GM23338 (cell line): ENCODE data around the gene ZNF644. TPM values are rescaled to one million over a fixed set of nuclear protein-coding genes. Genes with fewer than 3 reads are reported as not detected.

Experiments
- ATAC-seq: fragments of 200-7000 bp; cut with Tn5 transposase; 3 replicates; pipeline ENCODE4 v1.9.1; 2020
- DNase-seq: peaks from one replicate; pipeline ENCODE4 v3.0.0-alpha.2; 2015; ENCODE audit warnings: low spot score
- H2AFZ ChIP-seq: fragments of 200-600 bp; sonication (generic); 2 replicates; pipeline ENCODE4 v1.8.0; 2016; ENCODE audit warnings: antibody characterized with exemption, mild to moderate bottlenecking, moderate library complexity
- H3F3A ChIP-seq: fragments of 200-600 bp; sonication (generic); replicated peaks from 2 replicates; pipeline ENCODE4 v1.8.0; 2017; ENCODE audit warnings: antibody characterized with exemption, mixed run types, low read depth
- H3K27ac ChIP-seq: fragments of 200-600 bp; sonication (generic); 2 replicates; pipeline ENCODE4 v1.6.1; 2016; ENCODE audit warnings: low read depth
- H3K27me3 ChIP-seq: fragments of 200-600 bp; sonication (generic); 2 replicates; pipeline ENCODE4 v1.8.0; 2016; ENCODE audit warnings: mild to moderate bottlenecking, mixed run types, moderate library complexity; ENCODE audit not compliant: insufficient read depth
- H3K36me3 ChIP-seq: fragments of 200-600 bp; sonication (generic); 2 replicates; pipeline ENCODE4 v1.8.0; 2016; ENCODE audit warnings: mild to moderate bottlenecking; ENCODE audit not compliant: insufficient read depth
- H3K4me1 ChIP-seq: fragments of 200-600 bp; sonication (generic); 2 replicates; pipeline ENCODE4 v1.8.0; 2016; ENCODE audit warnings: mild to moderate bottlenecking, moderate library complexity; ENCODE audit not compliant: insufficient read depth
- H3K4me2 ChIP-seq: fragments of 200-600 bp; sonication (generic); 2 replicates; pipeline ENCODE4 v1.7.1; 2017; ENCODE audit warnings: mixed run types
- H3K4me3 ChIP-seq: fragments of 200-600 bp; sonication (generic); 2 replicates; pipeline ENCODE4 v1.6.1; 2016; ENCODE audit warnings: mixed run types
- H3K79me2 ChIP-seq: fragments of 200-600 bp; sonication (generic); replicated peaks from 2 replicates; pipeline ENCODE4 v1.8.0; 2017; ENCODE audit warnings: mild to moderate bottlenecking; ENCODE audit not compliant: insufficient read depth
- H3K9me2 ChIP-seq: fragments of 200-600 bp; sonication (generic); 2 replicates; pipeline ENCODE4 v1.8.0; 2017; ENCODE audit not compliant: insufficient read depth
- H4K20me1 ChIP-seq: fragments of 200-600 bp; sonication (generic); replicated peaks from 2 replicates; pipeline ENCODE4 v1.8.0; 2017; ENCODE audit warnings: mild to moderate bottlenecking; ENCODE audit not compliant: insufficient read depth
- H3K27ac Mint-ChIP-seq: 2 replicates; pipeline ENCODE4 v1.8.0; 2020; ENCODE audit warnings: inconsistent platforms, mild to moderate bottlenecking, moderate library complexity, mixed read lengths
- H3K27me3 Mint-ChIP-seq: 3 replicates; pipeline ENCODE4 v1.8.0; 2022; ENCODE audit warnings: low read depth, mild to moderate bottlenecking, moderate library complexity, mixed read lengths, inconsistent platforms; ENCODE audit not compliant: insufficient read depth, poor library complexity
- H3K36me3 Mint-ChIP-seq: 3 replicates; pipeline ENCODE4 v1.8.0; 2021; ENCODE audit warnings: low read depth, mild to moderate bottlenecking, inconsistent platforms, moderate library complexity, mixed read lengths
- H3K4me1 Mint-ChIP-seq: 3 replicates; pipeline ENCODE4 v1.8.0; 2020; ENCODE audit warnings: mild to moderate bottlenecking, inconsistent platforms, mixed read lengths
- H3K4me3 Mint-ChIP-seq: 3 replicates; pipeline ENCODE4 v1.8.0; 2021; ENCODE audit warnings: moderate library complexity, mild to moderate bottlenecking, inconsistent platforms, mixed read lengths
- H3K9me3 Mint-ChIP-seq: 3 replicates; pipeline ENCODE4 v1.8.0; 2020; ENCODE audit warnings: moderate library complexity, mild to moderate bottlenecking, inconsistent platforms, mixed read lengths
- POLR2AphosphoS5 ChIP-seq: IDR thresholded peaks from 2 replicates; pipeline ENCODE4 v1.6.1; 2016; ENCODE audit warnings: antibody characterized with exemption, low read depth
- polyA plus RNA-seq: library from polyadenylated mRNA; unstranded; fragments of >200 nt; fragmentation: Nextera tagmentation; extraction: Ambion mirVana; gene quantifications from 2 replicates; pipeline ENCODE4 v1.2.1, GENCODE V29; 2016
- total RNA-seq: library from RNA; depleted of rRNA; stranded (reverse); fragments of >200 nt; shearing (Covaris generic); gene quantifications from 2 replicates; pipeline ENCODE4 v1.2.3, GENCODE V29; 2014
- TF ChIP-seq, protein P1 (sequence below): IDR thresholded peaks from one replicate; pipeline ENCODE4 v1.6.1; 2018; ENCODE audit warnings: antibody characterized with exemption; ENCODE audit not compliant: unreplicated experiment
- TF ChIP-seq, protein P2 (sequence below), 2 experiments: fragments of 200-600 bp in 1 of 2; sonication (generic) in 1 of 2; conservative IDR thresholded peaks; 2 replicates each; pipeline versions ENCODE4 v1.5.1 to v1.6.1; 2016 to 2017; ENCODE audit warnings: antibody characterized with exemption in 2 of 2, low read depth in 2 of 2, mild to moderate bottlenecking in 2 of 2, moderate library complexity in 1 of 2
- TF ChIP-seq, protein P3 (sequence below): fragments of 250-450 bp; sonication (Bioruptor Pico); IDR thresholded peaks from 2 replicates; pipeline ENCODE4 v1.5.0; 2020; ENCODE audit warnings: mild to moderate bottlenecking, moderate library complexity

Gene ZNF644
- total and polyA plus RNA-seq, 2 experiments from 2014 or later: 101 to 103 TPM

DNA sequence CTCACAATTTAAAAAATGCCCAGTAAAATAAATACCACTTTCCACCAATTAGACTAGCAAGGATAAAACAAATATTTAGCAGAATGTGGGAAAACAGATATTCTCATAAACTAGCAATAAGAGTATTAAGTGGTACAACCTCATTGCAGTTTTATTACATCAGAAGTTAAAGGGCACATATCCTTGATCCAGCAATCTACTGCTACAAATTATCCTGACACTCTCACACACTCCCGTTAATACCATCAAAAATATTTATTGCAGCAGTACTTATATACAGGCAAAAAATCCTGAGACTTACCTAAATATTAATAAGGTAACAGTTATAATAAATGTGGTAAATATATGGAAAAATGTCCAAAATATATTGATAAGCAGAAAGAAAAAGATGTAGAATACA is 44.3 kb downstream of the ZNF644 start:
- Mint-ChIP-seq H3K27me3 (no peaks in the 10 kb centered on the region), H3K4me1 (peaks cover 33% of the 10 kb centered on the region), H3K9me3 (peaks cover 2% of the 10 kb centered on the region; the same call in 1 of the 3 replicates), H3K36me3 (peaks cover 17% of the 10 kb centered on the region), H3K27ac (no peak overlapping the region), H3K4me3 (no peak overlapping the region)
- H3K9me2 ChIP-seq: no peaks in the 10 kb centered on the region
- no peak for TF ChIP-seq POLR2AphosphoS5
- TF ChIP-seq, protein P1, sequence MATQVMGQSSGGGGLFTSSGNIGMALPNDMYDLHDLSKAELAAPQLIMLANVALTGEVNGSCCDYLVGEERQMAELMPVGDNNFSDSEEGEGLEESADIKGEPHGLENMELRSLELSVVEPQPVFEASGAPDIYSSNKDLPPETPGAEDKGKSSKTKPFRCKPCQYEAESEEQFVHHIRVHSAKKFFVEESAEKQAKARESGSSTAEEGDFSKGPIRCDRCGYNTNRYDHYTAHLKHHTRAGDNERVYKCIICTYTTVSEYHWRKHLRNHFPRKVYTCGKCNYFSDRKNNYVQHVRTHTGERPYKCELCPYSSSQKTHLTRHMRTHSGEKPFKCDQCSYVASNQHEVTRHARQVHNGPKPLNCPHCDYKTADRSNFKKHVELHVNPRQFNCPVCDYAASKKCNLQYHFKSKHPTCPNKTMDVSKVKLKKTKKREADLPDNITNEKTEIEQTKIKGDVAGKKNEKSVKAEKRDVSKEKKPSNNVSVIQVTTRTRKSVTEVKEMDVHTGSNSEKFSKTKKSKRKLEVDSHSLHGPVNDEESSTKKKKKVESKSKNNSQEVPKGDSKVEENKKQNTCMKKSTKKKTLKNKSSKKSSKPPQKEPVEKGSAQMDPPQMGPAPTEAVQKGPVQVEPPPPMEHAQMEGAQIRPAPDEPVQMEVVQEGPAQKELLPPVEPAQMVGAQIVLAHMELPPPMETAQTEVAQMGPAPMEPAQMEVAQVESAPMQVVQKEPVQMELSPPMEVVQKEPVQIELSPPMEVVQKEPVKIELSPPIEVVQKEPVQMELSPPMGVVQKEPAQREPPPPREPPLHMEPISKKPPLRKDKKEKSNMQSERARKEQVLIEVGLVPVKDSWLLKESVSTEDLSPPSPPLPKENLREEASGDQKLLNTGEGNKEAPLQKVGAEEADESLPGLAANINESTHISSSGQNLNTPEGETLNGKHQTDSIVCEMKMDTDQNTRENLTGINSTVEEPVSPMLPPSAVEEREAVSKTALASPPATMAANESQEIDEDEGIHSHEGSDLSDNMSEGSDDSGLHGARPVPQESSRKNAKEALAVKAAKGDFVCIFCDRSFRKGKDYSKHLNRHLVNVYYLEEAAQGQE: no peak
- TF ChIP-seq, protein P2, sequence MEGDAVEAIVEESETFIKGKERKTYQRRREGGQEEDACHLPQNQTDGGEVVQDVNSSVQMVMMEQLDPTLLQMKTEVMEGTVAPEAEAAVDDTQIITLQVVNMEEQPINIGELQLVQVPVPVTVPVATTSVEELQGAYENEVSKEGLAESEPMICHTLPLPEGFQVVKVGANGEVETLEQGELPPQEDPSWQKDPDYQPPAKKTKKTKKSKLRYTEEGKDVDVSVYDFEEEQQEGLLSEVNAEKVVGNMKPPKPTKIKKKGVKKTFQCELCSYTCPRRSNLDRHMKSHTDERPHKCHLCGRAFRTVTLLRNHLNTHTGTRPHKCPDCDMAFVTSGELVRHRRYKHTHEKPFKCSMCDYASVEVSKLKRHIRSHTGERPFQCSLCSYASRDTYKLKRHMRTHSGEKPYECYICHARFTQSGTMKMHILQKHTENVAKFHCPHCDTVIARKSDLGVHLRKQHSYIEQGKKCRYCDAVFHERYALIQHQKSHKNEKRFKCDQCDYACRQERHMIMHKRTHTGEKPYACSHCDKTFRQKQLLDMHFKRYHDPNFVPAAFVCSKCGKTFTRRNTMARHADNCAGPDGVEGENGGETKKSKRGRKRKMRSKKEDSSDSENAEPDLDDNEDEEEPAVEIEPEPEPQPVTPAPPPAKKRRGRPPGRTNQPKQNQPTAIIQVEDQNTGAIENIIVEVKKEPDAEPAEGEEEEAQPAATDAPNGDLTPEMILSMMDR (conservative IDR thresholded peaks at IDR 0.05; ENCODE audit: low read depth in 2 of 2): no peak
- TF ChIP-seq, protein P3, sequence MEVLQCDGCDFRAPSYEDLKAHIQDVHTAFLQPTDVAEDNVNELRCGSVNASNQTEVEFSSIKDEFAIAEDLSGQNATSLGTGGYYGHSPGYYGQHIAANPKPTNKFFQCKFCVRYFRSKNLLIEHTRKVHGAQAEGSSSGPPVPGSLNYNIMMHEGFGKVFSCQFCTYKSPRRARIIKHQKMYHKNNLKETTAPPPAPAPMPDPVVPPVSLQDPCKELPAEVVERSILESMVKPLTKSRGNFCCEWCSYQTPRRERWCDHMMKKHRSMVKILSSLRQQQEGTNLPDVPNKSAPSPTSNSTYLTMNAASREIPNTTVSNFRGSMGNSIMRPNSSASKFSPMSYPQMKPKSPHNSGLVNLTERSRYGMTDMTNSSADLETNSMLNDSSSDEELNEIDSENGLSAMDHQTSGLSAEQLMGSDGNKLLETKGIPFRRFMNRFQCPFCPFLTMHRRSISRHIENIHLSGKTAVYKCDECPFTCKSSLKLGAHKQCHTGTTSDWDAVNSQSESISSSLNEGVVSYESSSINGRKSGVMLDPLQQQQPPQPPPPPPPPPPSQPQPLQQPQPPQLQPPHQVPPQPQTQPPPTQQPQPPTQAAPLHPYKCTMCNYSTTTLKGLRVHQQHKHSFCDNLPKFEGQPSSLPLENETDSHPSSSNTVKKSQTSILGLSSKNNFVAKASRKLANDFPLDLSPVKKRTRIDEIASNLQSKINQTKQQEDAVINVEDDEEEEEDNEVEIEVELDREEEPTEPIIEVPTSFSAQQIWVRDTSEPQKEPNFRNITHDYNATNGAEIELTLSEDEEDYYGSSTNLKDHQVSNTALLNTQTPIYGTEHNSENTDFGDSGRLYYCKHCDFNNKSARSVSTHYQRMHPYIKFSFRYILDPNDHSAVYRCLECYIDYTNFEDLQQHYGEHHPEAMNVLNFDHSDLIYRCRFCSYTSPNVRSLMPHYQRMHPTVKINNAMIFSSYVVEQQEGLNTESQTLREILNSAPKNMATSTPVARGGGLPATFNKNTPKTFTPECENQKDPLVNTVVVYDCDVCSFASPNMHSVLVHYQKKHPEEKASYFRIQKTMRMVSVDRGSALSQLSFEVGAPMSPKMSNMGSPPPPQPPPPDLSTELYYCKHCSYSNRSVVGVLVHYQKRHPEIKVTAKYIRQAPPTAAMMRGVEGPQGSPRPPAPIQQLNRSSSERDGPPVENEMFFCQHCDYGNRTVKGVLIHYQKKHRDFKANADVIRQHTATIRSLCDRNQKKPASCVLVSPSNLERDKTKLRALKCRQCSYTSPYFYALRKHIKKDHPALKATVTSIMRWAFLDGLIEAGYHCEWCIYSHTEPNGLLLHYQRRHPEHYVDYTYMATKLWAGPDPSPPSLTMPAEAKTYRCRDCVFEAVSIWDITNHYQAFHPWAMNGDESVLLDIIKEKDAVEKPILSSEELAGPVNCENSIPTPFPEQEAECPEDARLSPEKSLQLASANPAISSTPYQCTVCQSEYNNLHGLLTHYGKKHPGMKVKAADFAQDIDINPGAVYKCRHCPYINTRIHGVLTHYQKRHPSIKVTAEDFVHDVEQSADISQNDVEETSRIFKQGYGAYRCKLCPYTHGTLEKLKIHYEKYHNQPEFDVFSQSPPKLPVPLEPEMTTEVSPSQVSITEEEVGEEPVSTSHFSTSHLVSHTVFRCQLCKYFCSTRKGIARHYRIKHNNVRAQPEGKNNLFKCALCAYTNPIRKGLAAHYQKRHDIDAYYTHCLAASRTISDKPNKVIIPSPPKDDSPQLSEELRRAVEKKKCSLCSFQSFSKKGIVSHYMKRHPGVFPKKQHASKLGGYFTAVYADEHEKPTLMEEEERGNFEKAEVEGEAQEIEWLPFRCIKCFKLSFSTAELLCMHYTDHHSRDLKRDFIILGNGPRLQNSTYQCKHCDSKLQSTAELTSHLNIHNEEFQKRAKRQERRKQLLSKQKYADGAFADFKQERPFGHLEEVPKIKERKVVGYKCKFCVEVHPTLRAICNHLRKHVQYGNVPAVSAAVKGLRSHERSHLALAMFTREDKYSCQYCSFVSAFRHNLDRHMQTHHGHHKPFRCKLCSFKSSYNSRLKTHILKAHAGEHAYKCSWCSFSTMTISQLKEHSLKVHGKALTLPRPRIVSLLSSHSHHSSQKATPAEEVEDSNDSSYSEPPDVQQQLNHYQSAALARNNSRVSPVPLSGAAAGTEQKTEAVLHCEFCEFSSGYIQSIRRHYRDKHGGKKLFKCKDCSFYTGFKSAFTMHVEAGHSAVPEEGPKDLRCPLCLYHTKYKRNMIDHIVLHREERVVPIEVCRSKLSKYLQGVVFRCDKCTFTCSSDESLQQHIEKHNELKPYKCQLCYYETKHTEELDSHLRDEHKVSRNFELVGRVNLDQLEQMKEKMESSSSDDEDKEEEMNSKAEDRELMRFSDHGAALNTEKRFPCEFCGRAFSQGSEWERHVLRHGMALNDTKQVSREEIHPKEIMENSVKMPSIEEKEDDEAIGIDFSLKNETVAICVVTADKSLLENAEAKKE (CRISPR knock-in tag): no peak
- DNase-seq (no peak), ATAC-seq (no peak)
- H2AFZ ChIP-seq: no peak overlapping the region
- H3K4me2 ChIP-seq: no peak overlapping the region
- peaks cover 21% of the 10 kb centered on the region for H3K4me1 ChIP-seq
- H4K20me1 ChIP-seq: peaks cover 17% of the 10 kb centered on the region
- no peak overlapping the region for H3K27ac ChIP-seq
- H3K27me3 ChIP-seq: no peaks in the 10 kb centered on the region
- peaks cover 100% of the 10 kb centered on the region for H3K79me2 ChIP-seq
- H3K4me3 ChIP-seq: no peak overlapping the region
- H3F3A ChIP-seq: no peaks in the 10 kb centered on the region
- no peaks in the 10 kb centered on the region; the same call in 1 of the 2 replicates for H3K36me3 ChIP-seq
